Measurements from ENCODE around the gene ARL8B. TPM values are rescaled to one million over a fixed set of nuclear protein-coding genes. Genes with fewer than 3 reads are reported as not detected.
A peak's percentile ranks its signal among the peaks of the same experiment; 100 is the strongest.
"Not testable (repeated sequence)": the region's sequence is repeated elsewhere in the genome, so short reads cannot be mapped to it uniquely, and the experiment has no call there.

ARL8B gene
- total RNA-seq, 1 experiment from 2014 or later, result 43.8 TPM

- Histone ChIP-seq H4K20me1 (ENCODE audit: low read length) (no peaks in the 10 kb centered on the region), H3K27ac (ENCODE audit: low read length) (no peak overlapping the region), H3K4me1 (ENCODE audit: insufficient read depth, low read length) (peaks cover 6% of the 10 kb centered on the region; the same call in 1 of the 2 replicates), H3K27me3 (ENCODE audit: low read length) (no peaks in the 10 kb centered on the region), H3K9ac (ENCODE audit: low read length) (no peak overlapping the region), H3F3A (ENCODE audit: low read length, unreplicated experiment) (no peaks in the 10 kb centered on the region), H3K4me3 (ENCODE audit: low read length) (no peak overlapping the region), H2AFZ (ENCODE audit: low read length) (no peak overlapping the region), H3K9me3 (ENCODE audit: low read length) (no peaks in the 10 kb centered on the region), H3K79me2 (ENCODE audit: low read length) (no peaks in the 10 kb centered on the region), H3K36me3 (ENCODE audit: low read depth, low read length) (no peaks in the 10 kb centered on the region), H3K4me2 (ENCODE audit: low read length) (peak overlapping the region; percentile 32), H3K9me2 (replicated peaks; ENCODE audit: low read length) (no peaks in the 10 kb centered on the region)
- ChIA-PET CTCF (interaction anchor here (0.6 kb wide), 1 partner anchor 9 kb away, joined by 3 read pairs; no protein-coding TSS in a partner anchor), POLR2A (ENCODE audit: unreplicated experiment) (no interaction called here)
- BruUV-seq (replicated peaks), result no TSS peak
- TF ChIP-seq EZH2 (IDR thresholded peaks at IDR 0.05; ENCODE audit: low read length, unreplicated experiment), result no peak
- TF ChIP-seq EZH2phosphoT487 (IDR thresholded peaks at IDR 0.05; ENCODE audit: borderline replicate concordance, low read length), result no peak
- no peak for TF ChIP-seq CTCF (conservative IDR thresholded peaks at IDR 0.05; ENCODE audit: low read depth, low read length)
- DNase-seq (peak; percentile 82), ATAC-seq (peak; percentile 100)
- intact Hi-C loops (cut with micrococcal nuclease), result no loop called here
These were observed 43.9 kb upstream of the ARL8B start for GRCh38 chr3:5078151-5078550.

- Histone ChIP-seq H3F3A (ENCODE audit: low read length, unreplicated experiment) (no peaks in the 10 kb centered on the region), H4K20me1 (ENCODE audit: low read length) (no peaks in the 10 kb centered on the region), H3K9me3 (ENCODE audit: low read length) (no peaks in the 10 kb centered on the region), H3K79me2 (ENCODE audit: low read length) (no peaks in the 10 kb centered on the region), H3K36me3 (ENCODE audit: low read depth, low read length) (no peaks in the 10 kb centered on the region), H3K4me1 (ENCODE audit: insufficient read depth, low read length) (peaks cover 6% of the 10 kb centered on the region; the same call in 1 of the 2 replicates), H3K4me2 (ENCODE audit: low read length) (no peak overlapping the region), H3K9ac (ENCODE audit: low read length) (no peak overlapping the region), H2AFZ (ENCODE audit: low read length) (no peak overlapping the region), H3K4me3 (ENCODE audit: low read length) (no peak overlapping the region), H3K27me3 (ENCODE audit: low read length) (no peaks in the 10 kb centered on the region), H3K9me2 (replicated peaks; ENCODE audit: low read length) (no peaks in the 10 kb centered on the region), H3K27ac (ENCODE audit: low read length) (no peak overlapping the region)
- POLR2A ChIA-PET (ENCODE audit: unreplicated experiment), result no interaction called here
- DNase-seq (no peak), ATAC-seq (no peak)
- no TSS peak for BruUV-seq (replicated peaks)
- intact Hi-C loops (cut with micrococcal nuclease), result no loop called here
- TF ChIP-seq EZH2phosphoT487 (IDR thresholded peaks at IDR 0.05; ENCODE audit: borderline replicate concordance, low read length) (no peak), CTCF (conservative IDR thresholded peaks at IDR 0.05; ENCODE audit: low read depth, low read length) (no peak), EZH2 (IDR thresholded peaks at IDR 0.05; ENCODE audit: low read length, unreplicated experiment) (no peak)
- CTCF ChIA-PET, result no interaction called here
These were observed 42.3 kb upstream of the ARL8B start for GRCh38 chr3:5079761-5080160.

GRCh38 chr3:5080779-5081550, 41.1 kb upstream of the ARL8B start:
- intact Hi-C loops (cut with micrococcal nuclease), result no loop called here
- Histone ChIP-seq H3K9me3 (ENCODE audit: low read length) (no peaks in the 10 kb centered on the region), H3K9ac (ENCODE audit: low read length) (no peak overlapping the region), H3K36me3 (ENCODE audit: low read depth, low read length) (no peaks in the 10 kb centered on the region), H3K79me2 (ENCODE audit: low read length) (no peaks in the 10 kb centered on the region), H3K4me3 (ENCODE audit: low read length) (no peak overlapping the region), H3K27ac (ENCODE audit: low read length) (no peak overlapping the region), H3F3A (ENCODE audit: low read length, unreplicated experiment) (no peaks in the 10 kb centered on the region), H3K4me2 (ENCODE audit: low read length) (no peak overlapping the region), H4K20me1 (ENCODE audit: low read length) (no peaks in the 10 kb centered on the region), H3K9me2 (replicated peaks; ENCODE audit: low read length) (no peaks in the 10 kb centered on the region), H2AFZ (ENCODE audit: low read length) (no peak overlapping the region), H3K4me1 (ENCODE audit: insufficient read depth, low read length) (peaks cover 6% of the 10 kb centered on the region; the same call in 1 of the 2 replicates), H3K27me3 (ENCODE audit: low read length) (no peaks in the 10 kb centered on the region)
- ChIA-PET CTCF (no interaction called here), POLR2A (ENCODE audit: unreplicated experiment) (no interaction called here)
- TF ChIP-seq EZH2phosphoT487 (IDR thresholded peaks at IDR 0.05; ENCODE audit: borderline replicate concordance, low read length) (no peak), CTCF (conservative IDR thresholded peaks at IDR 0.05; ENCODE audit: low read depth, low read length) (no peak), EZH2 (IDR thresholded peaks at IDR 0.05; ENCODE audit: low read length, unreplicated experiment) (no peak)
- no peak for ATAC-seq
- no TSS peak for BruUV-seq (replicated peaks)
- DNase-seq, result no peak

GRCh38 chr3:5081973-5082788, 39.9 kb upstream of the ARL8B start:
- H3K9ac ChIP-seq (ENCODE audit: low read length); H3K79me2 ChIP-seq (ENCODE audit: low read length); H3K9me3 ChIP-seq (ENCODE audit: low read length); ATAC-seq; H2AFZ ChIP-seq (ENCODE audit: low read length); H4K20me1 ChIP-seq (ENCODE audit: low read length); H3F3A ChIP-seq (ENCODE audit: low read length, unreplicated experiment); H3K4me3 ChIP-seq (ENCODE audit: low read length); H3K4me1 ChIP-seq (ENCODE audit: insufficient read depth, low read length); H3K36me3 ChIP-seq (ENCODE audit: low read depth, low read length); H3K4me2 ChIP-seq (ENCODE audit: low read length); intact Hi-C loops (cut with micrococcal nuclease); H3K27ac ChIP-seq (ENCODE audit: low read length); H3K9me2 ChIP-seq (replicated peaks; ENCODE audit: low read length); BruUV-seq (replicated peaks); H3K27me3 ChIP-seq (ENCODE audit: low read length); CTCF ChIA-PET; DNase-seq; POLR2A ChIA-PET (ENCODE audit: unreplicated experiment): not testable (repeated sequence)

Data from PC-3 (cell line).